SK-N-SH treated with all-trans-retinoic acid at 6 μM for 48 hours (cell line): ENCODE data around the gene KRT39.

Source experiments
- ATAC-seq: fragments of 200-7000 bp; cut with Tn5 transposase; 3 replicates; pipeline ENCODE4 v1.9.1; 2020; ENCODE audit warnings: mild to moderate bottlenecking, moderate library complexity
- ARNTL ChIP-seq: fragments of 450-650 bp; formaldehyde crosslinking; IDR thresholded peaks from 2 replicates; pipeline ENCODE4 v1.5.0; 2020; ENCODE audit warnings: low read depth, mild to moderate bottlenecking, moderate library complexity, borderline replicate concordance
- BACH2 ChIP-seq: fragments of 250-450 bp; sonication (Bioruptor Pico); IDR thresholded peaks from 2 replicates; pipeline ENCODE4 v1.9.0; 2021; ENCODE audit warnings: mild to moderate bottlenecking, borderline replicate concordance
- CREB5 ChIP-seq: fragments of 250-450 bp; sonication (Bioruptor Pico); IDR thresholded peaks from 2 replicates; pipeline ENCODE4 v1.5.1; 2020; ENCODE audit warnings: low read depth, mild to moderate bottlenecking, moderate library complexity
- CSDC2 ChIP-seq: fragments of 250-450 bp; sonication (Bioruptor Pico); IDR thresholded peaks from 2 replicates; pipeline ENCODE4 v1.5.0; 2020; ENCODE audit warnings: mild to moderate bottlenecking, moderate library complexity
- CSRNP3 ChIP-seq: fragments of 250-450 bp; sonication (Bioruptor Pico); IDR thresholded peaks from 2 replicates; pipeline ENCODE4 v1.5.1; 2021; ENCODE audit warnings: mild to moderate bottlenecking, moderate library complexity
- GLIS3 ChIP-seq: fragments of 250-450 bp; sonication (Bioruptor Pico); IDR thresholded peaks from 2 replicates; pipeline ENCODE4 v1.5.0; 2020; ENCODE audit warnings: mild to moderate bottlenecking, moderate library complexity
- OSR1 ChIP-seq: fragments of 250-450 bp; sonication (Bioruptor Pico); IDR thresholded peaks from 2 replicates; pipeline ENCODE4 v1.8.0; 2022; ENCODE audit warnings: moderate library complexity, mild to moderate bottlenecking, inconsistent platforms
- PATZ1 ChIP-seq: fragments of 250-450 bp; sonication (Bioruptor Pico); IDR thresholded peaks from 2 replicates; pipeline ENCODE4 v1.8.0; 2020; ENCODE audit warnings: mild to moderate bottlenecking, moderate library complexity, borderline replicate concordance
- POU6F1 ChIP-seq: fragments of 250-450 bp; sonication (Bioruptor Pico); IDR thresholded peaks from 2 replicates; pipeline ENCODE4 v1.8.0; 2021; ENCODE audit warnings: low read depth, mild to moderate bottlenecking, moderate library complexity, borderline replicate concordance
- PPARA ChIP-seq: fragments of 250-450 bp; sonication (Bioruptor Pico); IDR thresholded peaks from 2 replicates; pipeline ENCODE4 v1.5.0; 2020; ENCODE audit warnings: mild to moderate bottlenecking, borderline replicate concordance
- RARB ChIP-seq: fragments of 250-450 bp; sonication (Bioruptor Pico); IDR thresholded peaks from 2 replicates; pipeline ENCODE4 v1.8.0; 2021; ENCODE audit warnings: mild to moderate bottlenecking, moderate library complexity
- SNAI2 ChIP-seq: fragments of 250-450 bp; sonication (Bioruptor Pico); IDR thresholded peaks from 2 replicates; pipeline ENCODE4 v1.5.0; 2020; ENCODE audit warnings: mild to moderate bottlenecking, moderate library complexity
- TCF4 ChIP-seq: fragments of 250-450 bp; sonication (Bioruptor Pico); IDR thresholded peaks from 2 replicates; pipeline ENCODE4 v1.8.0; 2021; ENCODE audit warnings: mild to moderate bottlenecking, moderate library complexity, borderline replicate concordance
- TOX ChIP-seq: fragments of 250-450 bp; sonication (Bioruptor Pico); IDR thresholded peaks from 2 replicates; pipeline ENCODE4 v1.8.0; 2021; ENCODE audit warnings: mild to moderate bottlenecking, moderate library complexity, borderline replicate concordance
- TSHZ2 ChIP-seq: fragments of 250-450 bp; sonication (Bioruptor Pico); IDR thresholded peaks from 2 replicates; pipeline ENCODE4 v1.5.0; 2020; ENCODE audit warnings: mild to moderate bottlenecking, moderate library complexity
- ZC3H10 ChIP-seq: fragments of 250-450 bp; sonication (Bioruptor Pico); IDR thresholded peaks from 2 replicates; pipeline ENCODE4 v1.5.1; 2021; ENCODE audit warnings: mild to moderate bottlenecking, moderate library complexity
- ZFP3 ChIP-seq: fragments of 250-450 bp; sonication (Bioruptor Pico); IDR thresholded peaks from 2 replicates; pipeline ENCODE4 v1.5.0; 2020; ENCODE audit warnings: mild to moderate bottlenecking, moderate library complexity
- ZFP30 ChIP-seq: fragments of 450-650 bp; formaldehyde crosslinking; IDR thresholded peaks from 2 replicates; pipeline ENCODE4 v1.5.0; 2022; ENCODE audit warnings: mild to moderate bottlenecking, moderate library complexity
- ZNF565 ChIP-seq: fragments of 450-650 bp; formaldehyde crosslinking; conservative IDR thresholded peaks from 2 replicates; pipeline ENCODE4 v1.5.0; 2020; ENCODE audit warnings: low read depth, mild to moderate bottlenecking, moderate library complexity
- ZNF70 ChIP-seq: fragments of 450-650 bp; formaldehyde crosslinking; IDR thresholded peaks from 2 replicates; pipeline ENCODE4 v1.5.0; 2020; ENCODE audit warnings: mild to moderate bottlenecking, moderate library complexity
- ZNF8 ChIP-seq: fragments of 450-650 bp; formaldehyde crosslinking; IDR thresholded peaks from 2 replicates; pipeline ENCODE4 v1.5.0; 2020; ENCODE audit warnings: mild to moderate bottlenecking, moderate library complexity

The KRT39 gene

GRCh38 chr17:40993839-40994238 is 27.1 kb upstream of the KRT39 start, which contains the start of gene KRTAP3-3:
KRTAP3-3 (minus strand) TSS chr17:40994164; CDS start chr17:40994097, 67 bp downstream.
- ATAC-seq, result no peak
- TF ChIP-seq ZNF8 (no peak), SNAI2 (CRISPR knock-in tag) (no peak), TCF4 (CRISPR knock-in tag) (no peak), ZNF70 (CRISPR knock-in tag) (no peak), CREB5 (CRISPR knock-in tag) (no peak), TOX (no peak), ZC3H10 (no peak), POU6F1 (CRISPR knock-in tag) (no peak), GLIS3 (CRISPR knock-in tag) (no peak), ZNF565 (CRISPR knock-in tag) (no peak), PATZ1 (CRISPR knock-in tag) (no peak), ARNTL (CRISPR knock-in tag) (no peak), ZFP3 (CRISPR knock-in tag) (no peak), CSDC2 (CRISPR knock-in tag) (no peak), BACH2 (CRISPR knock-in tag) (no peak), TSHZ2 (CRISPR knock-in tag) (no peak), OSR1 (no peak), ZFP30 (no peak), PPARA (CRISPR knock-in tag) (no peak)

GRCh38 chr17:40993084-40993483 is 26.3 kb upstream of the KRT39 start:
- no peak for TF ChIP-seq RARB (CRISPR knock-in tag)
- no peak for TF ChIP-seq ZFP3 (CRISPR knock-in tag)
- no peak for TF ChIP-seq OSR1
- TF ChIP-seq TSHZ2 (CRISPR knock-in tag), result no peak
- TF ChIP-seq BACH2 (CRISPR knock-in tag), result no peak
- TF ChIP-seq CSRNP3 (CRISPR knock-in tag), result no peak
- TF ChIP-seq ZC3H10, result no peak
- TF ChIP-seq, all 23 proteins: peak for 0
- no peak for ATAC-seq
